IPS-18c (cell line): Measurements from ENCODE around the gene CFL2.
"Not testable (repeated sequence)": the region's sequence is repeated elsewhere in the genome, so short reads cannot be mapped to it uniquely, and the experiment has no call there.

Source experiments
- H3K4me3 ChIP-seq: 2 replicates; pipeline ENCODE4 v1.7.0; 2013; ENCODE audit warnings: low read depth, mild to moderate bottlenecking, low read length, moderate library complexity; ENCODE audit not compliant: insufficient read depth
- H3K9me3 ChIP-seq: one replicate; pipeline ENCODE4 v1.6.1; 2013; ENCODE audit warnings: mild to moderate bottlenecking, low read length, moderate library complexity; ENCODE audit not compliant: control insufficient read depth, insufficient read depth

CFL2 gene

DNA sequence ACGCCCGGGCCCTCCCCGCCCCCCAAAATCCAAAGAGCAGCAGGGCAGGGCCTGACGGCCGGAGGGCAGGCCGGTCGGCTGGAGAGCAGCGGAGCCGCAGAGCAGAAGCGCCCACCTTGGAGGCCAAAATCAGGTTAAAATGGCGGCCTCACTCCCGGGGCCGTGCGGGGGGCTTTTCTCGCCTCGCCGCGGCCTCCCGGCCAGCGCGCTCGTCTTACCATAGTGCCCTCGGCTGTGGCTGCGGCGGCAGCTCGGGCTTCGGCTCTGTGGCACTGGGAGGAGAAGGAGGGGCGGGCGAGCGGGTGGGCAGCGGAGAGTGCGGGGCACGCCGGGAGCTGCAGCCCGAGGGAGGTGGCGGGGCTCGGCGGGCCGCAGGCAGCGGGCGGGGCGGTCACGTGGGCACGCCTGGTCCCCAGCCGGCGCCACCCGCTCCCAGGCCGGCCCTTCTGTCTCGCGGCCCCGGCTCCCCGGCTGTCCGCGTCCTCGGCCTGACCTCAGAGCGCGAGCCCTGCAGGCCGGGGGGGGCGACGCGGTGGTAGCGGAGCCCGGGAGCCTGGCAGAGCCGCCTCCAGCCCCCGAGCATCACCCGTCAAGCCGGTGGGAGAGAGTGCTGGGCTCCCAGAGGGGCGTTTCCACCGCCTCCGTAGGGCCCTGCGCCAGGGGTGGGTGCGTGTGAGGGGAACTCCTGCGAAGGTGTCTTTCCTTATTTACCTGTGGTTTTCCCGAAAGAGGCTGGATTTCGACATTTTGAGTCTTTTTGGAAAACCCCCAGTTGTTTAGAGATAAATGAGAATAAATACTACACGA lies at the start of gene CFL2:
Gene CFL2 (minus strand): TSS at position 274 of the 807 bp plus-strand sequence. CDS start 53 bp downstream, at position 221.
- peak within 1 kb of the TSS; percentile 77 for H3K4me3 ChIP-seq
- no peaks in the 10 kb centered on the region for H3K9me3 ChIP-seq

GRCh38 chr14:34755215-34755614 lies 40.8 kb upstream of the CFL2 start:
- H3K9me3 ChIP-seq = no peaks in the 10 kb centered on the region
- no peak overlapping the region for H3K4me3 ChIP-seq

GRCh38 chr14:34754687-34755086 lies 40.3 kb upstream of the CFL2 start:
- Histone ChIP-seq H3K9me3 (no peaks in the 10 kb centered on the region), H3K4me3 (no peak overlapping the region)

- Histone ChIP-seq H3K9me3 (no peaks in the 10 kb centered on the region), H3K4me3 (no peak overlapping the region)
These were observed 36.3 kb upstream of the CFL2 start for GRCh38 chr14:34750670-34751069.

- H3K9me3 ChIP-seq = no peaks in the 10 kb centered on the region
- H3K4me3 ChIP-seq = no peak overlapping the region
These were observed 35.8 kb upstream of the CFL2 start for GRCh38 chr14:34750233-34750632.

GRCh38 chr14:34749408-34749807 lies 35.0 kb upstream of the CFL2 start:
- no peak overlapping the region for H3K4me3 ChIP-seq
- H3K9me3 ChIP-seq = no peaks in the 10 kb centered on the region

DNA sequence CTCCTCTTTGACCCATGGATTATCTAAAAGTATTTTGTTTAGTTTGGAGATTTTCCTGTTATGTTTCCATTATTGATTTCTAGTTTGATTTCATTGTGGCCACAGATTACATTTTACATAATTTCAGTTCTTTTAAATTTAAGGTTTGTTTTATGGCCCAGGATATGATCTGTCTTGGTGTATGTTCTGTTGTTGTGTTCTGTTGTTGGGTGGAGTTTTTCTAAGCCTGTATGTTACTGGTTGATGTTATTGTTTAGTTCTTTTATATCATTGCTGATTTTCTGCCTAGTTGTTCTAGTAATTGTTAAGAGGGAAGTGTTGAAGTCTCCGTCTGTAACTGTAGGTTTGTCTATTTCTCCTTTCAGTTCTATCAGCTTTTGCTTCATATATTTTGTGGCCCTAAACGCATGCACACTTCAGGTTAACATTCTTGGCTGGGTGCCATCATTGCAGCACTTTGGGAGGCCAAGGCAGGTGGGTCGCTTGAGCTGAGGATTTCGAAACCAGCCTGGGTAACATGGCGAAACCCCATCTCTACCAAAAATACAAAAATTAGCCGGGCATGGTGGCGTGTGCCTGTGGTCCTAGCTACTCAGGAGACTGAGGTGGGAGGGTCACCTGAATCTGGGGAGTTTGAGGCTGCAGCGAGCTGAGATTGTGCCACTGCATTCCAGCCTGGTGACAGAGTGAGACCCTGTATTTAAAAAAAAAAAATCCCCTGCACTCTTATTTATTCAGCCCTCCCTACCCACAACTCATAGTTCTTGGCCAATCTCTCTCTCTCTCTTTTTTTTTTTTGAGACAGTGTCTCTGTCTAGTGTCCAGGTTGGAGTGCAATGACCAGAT lies 28.1 kb upstream of the CFL2 start:
- Histone ChIP-seq H3K9me3 (no peaks in the 10 kb centered on the region), H3K4me3 (no peak overlapping the region)

DNA sequence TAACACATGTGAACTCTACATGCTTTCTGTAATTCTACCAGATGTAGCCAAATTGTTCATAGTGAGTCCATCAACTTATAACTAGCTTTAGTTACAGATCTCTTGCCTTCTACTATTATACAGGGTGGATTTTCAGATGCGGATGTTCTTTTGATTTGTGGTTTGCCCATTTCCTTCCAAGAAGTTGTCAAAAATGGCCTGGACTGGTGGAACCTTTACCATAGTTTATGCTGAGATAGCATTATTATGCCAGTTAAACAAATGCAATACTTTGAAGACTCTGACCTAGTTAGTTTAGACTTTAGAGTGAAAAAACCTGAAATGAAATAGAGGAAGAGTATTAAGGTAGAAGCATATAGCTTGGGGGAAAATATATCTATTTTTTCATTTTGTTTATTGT lies 27.4 kb upstream of the CFL2 start:
- no peaks in the 10 kb centered on the region for H3K9me3 ChIP-seq
- no peak overlapping the region for H3K4me3 ChIP-seq

GRCh38 chr14:34740139-34740538 lies 25.7 kb upstream of the CFL2 start:
- H3K4me3 ChIP-seq, H3K9me3 ChIP-seq: not testable (repeated sequence)

- H3K9me3 ChIP-seq, H3K4me3 ChIP-seq: not testable (repeated sequence)
These were observed 22.7 kb upstream of the CFL2 start for GRCh38 chr14:34737079-34737478.

- Histone ChIP-seq H3K9me3 (no peaks in the 10 kb centered on the region), H3K4me3 (no peak overlapping the region)
These were observed 18.9 kb upstream of the CFL2 start for GRCh38 chr14:34733245-34733644.

DNA sequence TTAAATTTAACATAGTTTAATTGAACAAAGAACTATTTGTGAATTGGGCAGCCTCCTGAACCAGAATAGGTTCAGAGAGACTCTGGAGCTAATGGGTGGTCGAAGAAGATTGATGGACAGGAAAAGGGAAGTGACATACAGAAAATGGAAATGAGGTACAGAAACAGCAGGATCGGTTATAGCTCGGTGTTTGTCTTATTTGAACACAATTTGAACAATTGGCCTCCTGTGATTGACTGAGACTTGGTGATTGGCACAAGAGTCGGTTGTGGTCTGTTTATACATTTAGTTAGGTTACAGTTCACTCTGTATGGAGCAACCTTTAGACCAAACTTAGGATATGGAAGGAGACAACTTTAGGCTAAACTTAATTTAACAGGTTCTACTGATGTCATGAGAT lies 18.4 kb upstream of the CFL2 start:
- no peaks in the 10 kb centered on the region for H3K9me3 ChIP-seq
- H3K4me3 ChIP-seq = no peak overlapping the region

DNA sequence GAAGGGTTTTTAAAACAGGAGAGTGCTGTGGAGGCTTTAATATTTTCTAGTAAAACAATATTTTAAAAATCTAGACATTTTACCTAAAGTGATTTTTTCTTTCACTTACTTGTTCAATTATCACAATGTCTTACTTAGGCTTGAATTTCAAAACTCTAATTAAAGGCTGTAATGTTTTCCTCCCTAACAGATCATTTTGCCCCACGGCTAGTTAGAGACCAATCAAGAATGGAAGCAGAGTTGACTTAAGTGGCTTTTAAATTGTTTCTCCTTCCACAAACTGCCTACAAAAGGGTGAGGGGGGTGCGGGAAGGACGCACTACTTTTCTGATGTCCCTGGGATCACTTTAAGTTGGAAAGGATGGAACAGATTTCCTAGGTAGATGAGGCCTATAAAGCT lies 9.5 kb upstream of the CFL2 start:
- Histone ChIP-seq H3K4me3 (no peak overlapping the region), H3K9me3 (no peaks in the 10 kb centered on the region)

GRCh38 chr14:34722723-34723545 lies 8.5 kb upstream of the CFL2 start:
- Histone ChIP-seq H3K9me3 (no peaks in the 10 kb centered on the region), H3K4me3 (no peak overlapping the region)

- Histone ChIP-seq H3K9me3 (no peaks in the 10 kb centered on the region), H3K4me3 (no peak overlapping the region)
These were observed 6.7 kb upstream of the CFL2 start for GRCh38 chr14:34721129-34721528.

DNA sequence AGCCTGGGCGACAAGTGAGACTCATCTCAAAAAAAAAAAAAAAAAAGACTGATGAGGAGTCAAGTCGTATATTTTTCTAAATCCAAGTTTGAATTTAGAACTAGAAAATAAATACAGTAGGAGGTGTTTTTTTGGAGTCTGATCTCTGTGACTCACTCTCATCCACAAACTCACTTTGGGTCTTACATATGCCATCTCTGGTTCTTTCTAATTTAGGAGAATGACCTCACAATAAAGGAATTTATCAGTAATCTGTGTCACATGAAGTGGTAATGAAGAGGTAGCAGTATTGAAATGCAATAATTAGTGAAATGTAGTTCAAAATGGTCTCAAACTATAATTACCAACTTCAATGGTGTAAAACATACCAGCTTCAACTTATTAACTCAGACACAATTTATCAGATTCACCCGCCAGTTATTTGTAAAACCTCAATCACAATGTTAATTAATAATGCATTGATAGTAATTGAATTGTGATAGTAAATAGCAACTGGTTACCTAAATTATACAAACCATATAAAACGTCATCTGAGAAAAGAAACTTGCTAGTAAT lies 4.4 kb upstream of the CFL2 start:
- H3K4me3 ChIP-seq = no peak overlapping the region
- H3K9me3 ChIP-seq = no peaks in the 10 kb centered on the region

DNA sequence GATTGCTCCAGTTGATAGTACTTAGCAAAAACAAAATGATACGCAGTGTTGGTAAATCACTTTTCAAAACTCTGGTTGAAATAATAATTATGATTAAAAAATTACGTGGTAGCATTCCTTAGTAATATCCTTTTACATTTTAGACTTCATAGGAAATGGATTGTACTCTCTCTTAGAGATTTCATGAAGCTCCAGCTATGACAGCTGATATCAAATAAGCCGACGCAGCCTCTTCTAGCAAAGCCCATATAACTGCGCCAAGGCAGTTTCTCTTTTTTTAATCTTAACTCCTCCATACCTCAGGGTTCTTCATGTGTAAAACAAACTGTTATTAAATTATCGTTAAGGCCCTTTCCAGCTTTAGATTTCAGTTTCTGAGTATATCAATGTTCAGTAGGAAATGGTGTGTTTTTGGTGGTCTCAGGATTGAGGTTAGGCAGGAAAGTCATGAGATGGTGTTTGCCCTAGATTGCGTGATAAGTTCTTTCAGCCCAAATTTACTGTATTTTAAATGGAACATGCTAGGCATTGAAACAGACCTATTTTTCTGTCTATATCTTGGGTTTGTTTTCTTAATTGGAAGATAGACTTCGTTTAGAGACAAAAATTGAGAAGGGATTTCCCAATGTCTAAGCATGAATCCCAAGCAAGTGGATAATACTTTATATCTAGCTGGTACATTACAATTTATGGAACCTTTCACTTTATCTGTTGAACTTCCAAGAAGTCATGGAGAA lies 902 bp upstream of the CFL2 start:
- H3K4me3 ChIP-seq = peak overlapping the region; percentile 77; the same call in 1 of the 2 replicates
- H3K9me3 ChIP-seq = no peaks in the 10 kb centered on the region
